IPS-20b (cell line): Measurements from ENCODE around the gene RPL7A.

Experiments used
- H3K27ac ChIP-seq: one replicate; pipeline ENCODE4 v1.5.1; 2013; ENCODE audit warnings: low read length
- H3K27me3 ChIP-seq: 2 replicates; pipeline ENCODE4 v1.6.1; 2013; ENCODE audit warnings: mild to moderate bottlenecking, low read length, inconsistent platforms; ENCODE audit not compliant: insufficient read depth
- H3K36me3 ChIP-seq: 2 replicates; pipeline ENCODE4 v1.6.1; 2013; ENCODE audit warnings: low read depth, mild to moderate bottlenecking, inconsistent platforms, low read length, moderate library complexity; ENCODE audit not compliant: insufficient read depth
- H3K4me1 ChIP-seq: 2 replicates; pipeline ENCODE4 v1.6.1; 2013; ENCODE audit warnings: mild to moderate bottlenecking, control low read depth, inconsistent platforms, low read length, moderate library complexity; ENCODE audit not compliant: insufficient read depth
- H3K4me3 ChIP-seq: 2 replicates; pipeline ENCODE4 v1.5.1; 2013; ENCODE audit warnings: mild to moderate bottlenecking, low read length, inconsistent platforms
- H3K9ac ChIP-seq: 2 replicates; pipeline ENCODE4 v1.6.1; 2013; ENCODE audit warnings: low read depth, mild to moderate bottlenecking, inconsistent platforms, low read length, moderate library complexity
- H3K9me3 ChIP-seq: 2 replicates; pipeline ENCODE4 v1.6.1; 2013; ENCODE audit warnings: mild to moderate bottlenecking, low read depth, low read length, inconsistent platforms; ENCODE audit not compliant: insufficient read depth

Gene RPL7A

GRCh38 chr9:133400292-133400691 lies 52.3 kb downstream of the RPL7A start:
- Histone ChIP-seq H3K36me3 (peaks cover 8% of the 10 kb centered on the region), H3K27ac (no peak overlapping the region), H3K27me3 (peaks cover 6% of the 10 kb centered on the region; the same call in 1 of the 2 replicates), H3K4me1 (no peaks in the 10 kb centered on the region), H3K9me3 (no peaks in the 10 kb centered on the region), H3K9ac (no peak overlapping the region), H3K4me3 (no peak overlapping the region)
